HG03064 (cell line): ENCODE results near the gene NOS2.
"Not testable (repeated sequence)": the region's sequence is repeated elsewhere in the genome, so short reads cannot be mapped to it uniquely, and the experiment has no call there.

ENCODE experiments used
- ATAC-seq: cut with Tn5 transposase; IDR thresholded peaks from one replicate; pipeline ENCODE4 v1.9.1; 2021; ENCODE audit warnings: low read depth; ENCODE audit not compliant: unreplicated experiment

The NOS2 gene

GRCh38 chr17:27740541-27740940 is 59.8 kb downstream of the NOS2 start:
- not testable (repeated sequence) for ATAC-seq

- no peak for ATAC-seq
Observed at GRCh38 chr17:27733773-27734172, 66.6 kb downstream of the NOS2 start.

- not testable (repeated sequence) for ATAC-seq
Observed at GRCh38 chr17:27732746-27733145, 67.6 kb downstream of the NOS2 start.

DNA sequence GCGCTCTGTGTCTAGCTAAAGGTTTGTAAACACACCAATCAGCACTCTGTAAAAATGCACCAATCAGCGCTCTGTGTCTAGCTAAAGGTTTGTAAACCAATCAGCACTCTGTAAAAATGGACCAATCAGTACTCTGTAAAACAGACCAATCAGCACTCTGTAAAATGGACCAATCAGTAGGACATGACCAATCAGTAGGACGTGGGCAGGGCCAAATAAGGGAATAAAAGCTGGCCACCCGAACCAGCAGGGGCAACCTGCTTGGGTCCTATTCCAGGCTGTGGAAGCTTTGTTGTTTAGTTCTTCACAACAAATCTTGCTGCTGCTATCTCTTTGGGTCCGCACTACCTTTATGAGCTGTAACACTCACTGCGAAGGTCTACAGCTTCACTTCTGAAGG is 74.3 kb downstream of the NOS2 start:
- ATAC-seq, result not testable (repeated sequence)

- ATAC-seq, result no peak
Observed at GRCh38 chr17:27721797-27722196, 78.5 kb downstream of the NOS2 start.
